Endothelial cell of umbilical vein (primary cell): Measurements from ENCODE around the gene BPI. TPM values are rescaled to one million over a fixed set of nuclear protein-coding genes. Genes with fewer than 3 reads are reported as not detected.

Experiments
- BruUV-seq: library from RNA; stranded (reverse); fragments of 400-500 nt; replicated peaks from 2 replicates; lab custom pipeline; 2021; lab: Mats Ljungman, UMichigan
- CTCF ChIA-PET: fragments of 300-600, 350-600 bp; sonication (Branson Sonifier 250); formaldehyde crosslinking; loops from one replicate; lab custom pipeline; 2021; ENCODE audit warnings: antibody characterized with exemption, inconsistent platforms; lab: Charles Lee
- POLR2A ChIA-PET: fragments of 300-600, 350-600 bp; sonication (Branson Sonifier 250); formaldehyde crosslinking; loops from one replicate; lab custom pipeline; 2021; ENCODE audit warnings: antibody characterized with exemption, inconsistent platforms; lab: Charles Lee
- DNase-seq: peaks from one replicate; pipeline ENCODE4 v3.0.0-alpha.2; 2011; ENCODE audit warnings: low read depth, low spot score
- FAIRE-seq: peaks from 2 replicates; lab custom pipeline; 2011; peaks lifted over from hg19 to GRCh38; lab: Jason Lieb, UNC
- H2AFZ ChIP-seq: 2 replicates; pipeline ENCODE4 v1.6.0; 2012; ENCODE audit warnings: low read depth, low read length, control low read depth, inconsistent platforms
- H3K27ac ChIP-seq: 2 replicates; pipeline ENCODE4 v1.5.1; 2011; ENCODE audit warnings: low read depth, mild to moderate bottlenecking, control low read depth, low read length, moderate library complexity; ENCODE audit not compliant: insufficient read depth
- H3K27me3 ChIP-seq, 2 experiments: 2 replicates each; pipeline versions ENCODE4 v1.6.0 to v1.6.1; 2011; ENCODE audit warnings: low read length in 2 of 2, mixed read lengths in 1 of 2; ENCODE audit not compliant: control insufficient read depth in 2 of 2, insufficient read depth in 2 of 2
- H3K36me3 ChIP-seq, 2 experiments: 2 replicates in 1 of 2; 3 replicates in 1 of 2; pipeline ENCODE4 v1.5.1; 2011; ENCODE audit warnings: low read length in 2 of 2, mild to moderate bottlenecking in 1 of 2, moderate library complexity in 1 of 2; ENCODE audit not compliant: control insufficient read depth in 2 of 2, insufficient read depth in 2 of 2; ENCODE audit errors: extremely low read depth in 1 of 2
- H3K4me1 ChIP-seq: 3 replicates; pipeline ENCODE4 v1.5.1; 2011; ENCODE audit warnings: mild to moderate bottlenecking, low read length; ENCODE audit not compliant: control insufficient read depth, insufficient read depth; ENCODE audit errors: extremely low read depth
- H3K4me2 ChIP-seq: 2 replicates; pipeline ENCODE4 v1.6.1; 2011; ENCODE audit warnings: low read length, control low read depth, mixed read lengths; ENCODE audit not compliant: insufficient read depth
- H3K4me3 ChIP-seq, 3 experiments: fragments of 200-600 bp in 1 of 3; sonication (generic), shearing (Covaris generic) in 1 of 3; replicated peaks in 1 of 3; 2 replicates each; pipeline ENCODE4 v1.5.1; 2011 to 2016; ENCODE audit warnings: control low read depth in 3 of 3, low read length in 3 of 3, mild to moderate bottlenecking in 2 of 3, inconsistent platforms in 1 of 3, low read depth in 1 of 3, moderate library complexity in 1 of 3; ENCODE audit not compliant: insufficient read depth in 1 of 3
- H3K79me2 ChIP-seq: 2 replicates; pipeline ENCODE4 v1.6.0; 2012; ENCODE audit warnings: low read length, inconsistent platforms; ENCODE audit not compliant: control insufficient read depth, insufficient read depth
- H3K9ac ChIP-seq: replicated peaks from 2 replicates; pipeline ENCODE3; 2011; ENCODE audit warnings: low read length, control low read depth; ENCODE audit not compliant: insufficient read depth; ENCODE audit errors: extremely low read depth
- H3K9me1 ChIP-seq: replicated peaks from 3 replicates; pipeline ENCODE4 v1.6.0; 2011; ENCODE audit warnings: mild to moderate bottlenecking, low read length; ENCODE audit not compliant: control insufficient read depth, insufficient read depth; ENCODE audit errors: extremely low read depth
- H3K9me3 ChIP-seq: replicated peaks from 2 replicates; pipeline ENCODE4 v1.5.1; 2012; ENCODE audit warnings: low read length, inconsistent platforms; ENCODE audit not compliant: control insufficient read depth, insufficient read depth
- H4K20me1 ChIP-seq: replicated peaks from 2 replicates; pipeline ENCODE3; 2011; ENCODE audit warnings: mild to moderate bottlenecking, low read length; ENCODE audit not compliant: control insufficient read depth, insufficient read depth; ENCODE audit errors: extremely low read depth
- EZH2 ChIP-seq: IDR thresholded peaks from 2 replicates; pipeline ENCODE4 v1.6.1; 2012; ENCODE audit warnings: borderline replicate concordance, low read depth, mild to moderate bottlenecking, moderate library complexity, low read length, inconsistent platforms; ENCODE audit not compliant: severe bottlenecking
- FOS ChIP-seq: IDR thresholded peaks from 2 replicates; pipeline ENCODE4 v1.6.1; 2011; ENCODE audit warnings: mild to moderate bottlenecking, low read length, moderate library complexity, borderline replicate concordance; ENCODE audit not compliant: insufficient read depth
- GATA2 ChIP-seq: IDR thresholded peaks from 2 replicates; pipeline ENCODE4 v1.7.0; 2011; ENCODE audit warnings: low read depth, mild to moderate bottlenecking, moderate library complexity, mixed read lengths, low read length; ENCODE audit not compliant: insufficient read length, insufficient read depth
- JUN ChIP-seq: IDR thresholded peaks from 2 replicates; pipeline ENCODE4 v1.6.1; 2011; ENCODE audit warnings: borderline replicate concordance, low read depth; ENCODE audit not compliant: insufficient read length, insufficient read depth
- MYC ChIP-seq: IDR thresholded peaks from one replicate; pipeline ENCODE4 v1.6.1; 2011; ENCODE audit warnings: mild to moderate bottlenecking, low read depth, low read length
- POLR2A ChIP-seq: IDR thresholded peaks from 2 replicates; pipeline ENCODE4 v1.6.1; 2012; ENCODE audit warnings: low read depth, mild to moderate bottlenecking, control low read depth, low read length
- POLR2AphosphoS5 ChIP-seq: IDR thresholded peaks from 2 replicates; pipeline ENCODE4 v1.6.1; 2012; ENCODE audit warnings: low read depth, mild to moderate bottlenecking, control low read depth, low read length, moderate library complexity; ENCODE audit not compliant: insufficient read depth
- dilution Hi-C: fragments of 300-500 bp; cut with MboI; formaldehyde crosslinking; loops from one replicate; pipeline ENCODE4 v1.15.0; 2019; ENCODE audit warnings: low sequenced_read_pairs; ENCODE audit not compliant: extremely low pct_ligation_motif_present
- intact Hi-C: fragments of 100-400 bp; cut with micrococcal nuclease; formaldehyde crosslinking; loops from one replicate; pipeline ENCODE4 v1.10.0; 2022
- polyA plus RNA-seq, 4 experiments: library from polyadenylated mRNA; depleted of rRNA in 3 of 4; stranded (reverse) in 3 of 4; unstranded in 1 of 4; fragments of >200 nt; gene quantifications; 2 replicates each; pipeline versions ENCODE4 v1.2.1 to v1.2.3, GENCODE V29; 2011 to 2012; ENCODE audit warnings: missing spikeins in 1 of 4
- total RNA-seq: library from RNA; stranded (reverse); gene quantifications from 2 replicates; pipeline ENCODE4 v1.2.3, GENCODE V29; 2021
- TF ChIP-seq, protein P1 (sequence below), 2 donors: IDR thresholded peaks; 1 replicate in 1 of 2; 2 replicates in 1 of 2; pipeline ENCODE4 v1.5.1; 2011; ENCODE audit warnings: low read length in 2 of 2, mild to moderate bottlenecking in 2 of 2, moderate library complexity in 2 of 2, control low read depth in 1 of 2, inconsistent platforms in 1 of 2, low read depth in 1 of 2; ENCODE audit not compliant: insufficient read depth in 1 of 2; ENCODE audit errors: extremely low read depth in 1 of 2
- TF ChIP-seq, protein P2 (sequence below): IDR thresholded peaks from 2 replicates; pipeline ENCODE4 v1.6.1; 2011; ENCODE audit not compliant: insufficient read depth, insufficient read length

The BPI gene
- total and polyA plus RNA-seq, 2 donors (not counting 3 experiments of a cell fraction or from before 2014, with no cell fraction given), result not detected

DNA sequence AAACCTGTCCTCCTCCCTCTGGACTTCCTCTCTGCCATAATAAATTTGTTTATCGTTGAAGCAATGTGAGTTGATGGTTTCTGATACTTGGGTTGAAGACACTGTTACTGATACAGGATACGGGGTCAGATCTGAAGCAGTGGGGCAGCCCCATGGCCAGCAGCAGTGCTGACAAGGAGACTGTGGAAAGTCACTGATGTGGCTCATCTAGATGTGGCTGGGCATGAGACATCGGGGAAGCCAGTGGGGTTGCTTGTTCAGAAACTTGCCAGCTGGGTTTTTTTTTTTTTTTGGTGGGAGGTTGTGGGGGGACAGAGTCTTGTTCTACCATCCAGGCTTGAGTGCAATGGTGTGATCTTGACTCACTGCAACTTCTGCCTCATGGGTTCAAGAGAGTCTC lies 2.6 kb upstream of the BPI start:
- H3K4me3 ChIP-seq, result no peak overlapping the region
- intact Hi-C loops (no loop called here), dilution Hi-C loops (no loop called here)
- H3K9me1 ChIP-seq, result no peaks in the 10 kb centered on the region
- H3K27ac ChIP-seq, result no peak overlapping the region
- BruUV-seq, result no TSS peak
- TF ChIP-seq, protein P1, sequence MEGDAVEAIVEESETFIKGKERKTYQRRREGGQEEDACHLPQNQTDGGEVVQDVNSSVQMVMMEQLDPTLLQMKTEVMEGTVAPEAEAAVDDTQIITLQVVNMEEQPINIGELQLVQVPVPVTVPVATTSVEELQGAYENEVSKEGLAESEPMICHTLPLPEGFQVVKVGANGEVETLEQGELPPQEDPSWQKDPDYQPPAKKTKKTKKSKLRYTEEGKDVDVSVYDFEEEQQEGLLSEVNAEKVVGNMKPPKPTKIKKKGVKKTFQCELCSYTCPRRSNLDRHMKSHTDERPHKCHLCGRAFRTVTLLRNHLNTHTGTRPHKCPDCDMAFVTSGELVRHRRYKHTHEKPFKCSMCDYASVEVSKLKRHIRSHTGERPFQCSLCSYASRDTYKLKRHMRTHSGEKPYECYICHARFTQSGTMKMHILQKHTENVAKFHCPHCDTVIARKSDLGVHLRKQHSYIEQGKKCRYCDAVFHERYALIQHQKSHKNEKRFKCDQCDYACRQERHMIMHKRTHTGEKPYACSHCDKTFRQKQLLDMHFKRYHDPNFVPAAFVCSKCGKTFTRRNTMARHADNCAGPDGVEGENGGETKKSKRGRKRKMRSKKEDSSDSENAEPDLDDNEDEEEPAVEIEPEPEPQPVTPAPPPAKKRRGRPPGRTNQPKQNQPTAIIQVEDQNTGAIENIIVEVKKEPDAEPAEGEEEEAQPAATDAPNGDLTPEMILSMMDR (IDR thresholded peaks at IDR 0.05; ENCODE audit: extremely low read depth in 1 of 2, insufficient read depth in 1 of 2, low read depth in 1 of 2, low read length in 2 of 2), result no peak
- TF ChIP-seq POLR2A (no peak), POLR2AphosphoS5 (no peak), JUN (no peak), GATA2 (no peak), EZH2 (no peak), FOS (no peak), MYC (no peak)
- TF ChIP-seq, protein P2, sequence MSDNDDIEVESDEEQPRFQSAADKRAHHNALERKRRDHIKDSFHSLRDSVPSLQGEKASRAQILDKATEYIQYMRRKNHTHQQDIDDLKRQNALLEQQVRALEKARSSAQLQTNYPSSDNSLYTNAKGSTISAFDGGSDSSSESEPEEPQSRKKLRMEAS, result no peak
- no peaks in the 10 kb centered on the region for H3K9me3 ChIP-seq
- no peaks in the 10 kb centered on the region for H4K20me1 ChIP-seq
- DNase-seq (no peak), FAIRE-seq (no peak)
- no peak overlapping the region for H3K4me2 ChIP-seq
- CTCF ChIA-PET, result interaction anchor here (0.9 kb wide), 1 partner anchor 107 kb away, joined by 4 read pairs; no protein-coding TSS in a partner anchor
- no peaks in the 10 kb centered on the region for H3K79me2 ChIP-seq
- H3K9ac ChIP-seq, result no peak overlapping the region
- POLR2A ChIA-PET, result interaction anchor here (0.6 kb wide), 1 partner anchor 243 kb away, joined by 3 read pairs; no protein-coding TSS in a partner anchor
- peaks cover 2% of the 10 kb centered on the region in 2 experiments for H3K27me3 ChIP-seq
- H3K36me3 ChIP-seq, result no peaks in the 10 kb centered on the region
- H3K4me1 ChIP-seq, result no peaks in the 10 kb centered on the region
- H2AFZ ChIP-seq, result no peak overlapping the region
